Esophagus muscularis mucosa (tissue), 3 donors: ENCODE results near the gene SYT9.

Source experiments
- CTCF ChIP-seq, 3 experiments: fragments of 200-600 bp in 2 of 3; fragments of 450-650 bp in 1 of 3; sonication (generic) in 2 of 3; IDR thresholded peaks; one replicate each; pipeline ENCODE4 v1.5.1; 2017 to 2019; ENCODE audit warnings: antibody characterized with exemption in 3 of 3, mild to moderate bottlenecking in 2 of 3, moderate library complexity in 1 of 3
- POLR2A ChIP-seq: fragments of 450-650 bp; IDR thresholded peaks from one replicate; pipeline ENCODE4 v1.6.1; 2017; ENCODE audit warnings: antibody characterized with exemption, moderate library complexity, mild to moderate bottlenecking, low read depth
- POLR2AphosphoS5 ChIP-seq, 2 donors: sonication (generic); formaldehyde crosslinking; IDR thresholded peaks; one replicate each; pipeline ENCODE4 v1.6.1; 2017; ENCODE audit warnings: antibody characterized with exemption in 2 of 2

DNA sequence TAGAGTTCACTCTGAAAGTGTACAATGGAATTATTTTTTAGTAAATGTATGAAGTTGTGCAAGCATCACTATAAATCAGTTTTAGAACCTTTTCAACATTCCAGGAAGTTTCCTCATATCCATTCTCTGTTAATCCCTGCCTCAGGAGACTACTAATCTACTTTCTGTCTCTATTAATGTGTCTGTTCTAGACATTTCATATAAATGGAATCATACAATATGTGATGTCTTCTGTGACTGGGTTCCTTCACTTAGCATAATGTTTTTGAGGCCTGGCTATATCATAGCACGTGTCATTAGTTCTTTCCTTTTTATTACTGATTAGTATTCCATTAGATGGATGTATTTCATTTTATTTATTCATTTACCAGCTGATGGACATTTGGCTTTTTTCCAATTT lies 17.1 kb downstream of the SYT9 start:
- TF ChIP-seq CTCF (IDR thresholded peaks at IDR 0.05) (no peak), POLR2AphosphoS5 (IDR thresholded peaks at IDR 0.05) (no peak), POLR2A (no peak)
